ENCODE results near the gene ZFP64.

GRCh38 chr20:52190437-52191131 lies 995 bp downstream of the ZFP64 start:
- no peak for TF ChIP-seq EZH2 (IDR thresholded peaks at IDR 0.05; ENCODE audit: insufficient read depth, low read length)
- no peak for TF ChIP-seq CTCF (IDR thresholded peaks at IDR 0.05; ENCODE audit: insufficient read depth, low read depth, low read length)
